Stimulated activated CD4-positive, alpha-beta T cell treated with anti-CD3 and anti-CD28 coated beads, Interleukin-4, amount 100 ng/mL, for 1 hour (primary cell): ENCODE data around the gene RAB34.

Experiments
- DNase-seq: peaks from one replicate; pipeline ENCODE4 v3.0.0-alpha.2; 2020

The RAB34 gene

GRCh38 chr17:28675490-28675889, 42.2 kb downstream of the RAB34 start:
- DNase-seq, result no peak

DNA sequence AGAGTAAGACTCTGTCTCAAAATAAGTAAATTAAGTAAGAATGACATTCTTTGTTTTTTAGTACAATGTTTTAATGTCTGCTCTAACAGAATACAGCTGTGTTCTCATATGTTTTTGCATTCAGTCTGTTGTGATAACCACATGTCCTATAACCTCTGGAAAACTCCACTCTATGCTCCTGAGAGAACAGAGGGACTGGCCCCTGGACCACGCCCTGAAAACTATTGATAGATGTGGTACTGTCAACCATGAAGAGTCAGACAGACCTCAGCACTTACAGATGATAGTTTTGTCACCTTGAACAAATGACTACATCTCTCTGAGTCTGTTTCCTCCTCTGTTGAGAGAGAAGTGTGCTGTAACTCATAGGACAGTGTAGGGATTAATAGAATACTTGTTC, 47.8 kb downstream of the RAB34 start:
- DNase-seq, result no peak

DNA sequence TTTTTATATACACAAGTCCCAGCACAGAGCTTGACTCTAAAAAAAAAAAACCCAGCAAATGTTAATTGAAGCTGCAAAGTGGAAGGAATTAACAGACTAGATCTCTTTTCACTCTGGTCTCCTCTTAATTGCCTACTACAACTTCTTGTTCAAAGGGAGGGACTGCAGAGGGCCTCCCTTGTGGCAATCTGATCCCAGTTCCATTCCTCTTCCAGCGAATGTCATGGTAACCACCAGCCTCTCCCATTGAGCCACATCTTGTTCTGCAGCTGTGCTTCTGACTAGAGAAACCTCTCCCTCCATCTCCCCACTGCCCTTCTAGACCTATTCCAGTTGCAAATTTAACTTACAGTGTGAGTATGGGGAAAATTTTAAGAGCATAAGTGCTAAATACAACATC, 49.8 kb downstream of the RAB34 start:
- no peak for DNase-seq

GRCh38 chr17:28665994-28666393, 51.7 kb downstream of the RAB34 start:
- no peak for DNase-seq
